MCF 10A (cell line): ENCODE measurements around the gene GIGYF1. TPM values are rescaled to one million over a fixed set of nuclear protein-coding genes. Genes with fewer than 3 reads are reported as not detected.
"Not testable (repeated sequence)": the region's sequence is repeated elsewhere in the genome, so short reads cannot be mapped to it uniquely, and the experiment has no call there.

Experiments
- BruUV-seq: library from RNA; stranded (reverse); fragments of 400-500 nt; replicated peaks from 2 replicates; lab custom pipeline; 2021; lab: Mats Ljungman, UMichigan
- CTCF ChIA-PET: fragments of 300-600 bp; sonication (Branson Sonifier 250); formaldehyde crosslinking; extraction: SDS; loops from one replicate; lab custom pipeline; 2021; ENCODE audit warnings: antibody characterized with exemption, inconsistent platforms; lab: Yijun Ruan, JAX
- POLR2A ChIA-PET: fragments of 300-600, 350-650 bp; sonication (Branson Sonifier 250); formaldehyde crosslinking; extraction: SDS; loops from one replicate; lab custom pipeline; 2020; ENCODE audit warnings: antibody characterized with exemption, inconsistent platforms; lab: Yijun Ruan, JAX
- DNase-seq: peaks from one replicate; pipeline ENCODE4 v3.0.0-alpha.2; 2018; ENCODE audit not compliant: unreplicated experiment
- H3K27ac Mint-ChIP-seq: one replicate; pipeline ENCODE4 v1.8.0; 2022; ENCODE audit warnings: mild to moderate bottlenecking, low read depth, mixed read lengths; ENCODE audit not compliant: unreplicated experiment
- H3K27me3 Mint-ChIP-seq: one replicate; pipeline ENCODE4 v1.8.0; 2022; ENCODE audit warnings: mixed read lengths; ENCODE audit not compliant: insufficient read depth, unreplicated experiment
- H3K36me3 Mint-ChIP-seq: one replicate; pipeline ENCODE4 v1.8.0; 2022; ENCODE audit warnings: mild to moderate bottlenecking, moderate library complexity, mixed read lengths; ENCODE audit not compliant: insufficient read depth, unreplicated experiment
- H3K4me1 Mint-ChIP-seq: one replicate; pipeline ENCODE4 v1.8.0; 2022; ENCODE audit warnings: mixed read lengths; ENCODE audit not compliant: insufficient read depth, unreplicated experiment
- H3K4me3 Mint-ChIP-seq: one replicate; pipeline ENCODE4 v1.8.0; 2022; ENCODE audit warnings: mild to moderate bottlenecking, moderate library complexity, mixed read lengths; ENCODE audit not compliant: unreplicated experiment
- H3K9me3 Mint-ChIP-seq: one replicate; pipeline ENCODE4 v1.8.0; 2022; ENCODE audit warnings: mixed read lengths; ENCODE audit not compliant: unreplicated experiment
- intact Hi-C: fragments of 100-400 bp; cut with micrococcal nuclease; formaldehyde crosslinking; loops from 2 replicates; pipeline ENCODE4 v1.14.1; 2022
- total RNA-seq: library from RNA; stranded (reverse); gene quantifications from 2 replicates; pipeline ENCODE4 v1.2.3, GENCODE V29; 2022
- TF ChIP-seq, protein P1 (sequence below): fragments of 200-600 bp; IDR thresholded peaks from one replicate; pipeline ENCODE4 v1.8.0; 2022; ENCODE audit warnings: antibody characterized with exemption, mild to moderate bottlenecking; ENCODE audit not compliant: unreplicated experiment

The GIGYF1 gene
- total RNA-seq, 1 experiment from 2014 or later = 40.1 TPM

DNA sequence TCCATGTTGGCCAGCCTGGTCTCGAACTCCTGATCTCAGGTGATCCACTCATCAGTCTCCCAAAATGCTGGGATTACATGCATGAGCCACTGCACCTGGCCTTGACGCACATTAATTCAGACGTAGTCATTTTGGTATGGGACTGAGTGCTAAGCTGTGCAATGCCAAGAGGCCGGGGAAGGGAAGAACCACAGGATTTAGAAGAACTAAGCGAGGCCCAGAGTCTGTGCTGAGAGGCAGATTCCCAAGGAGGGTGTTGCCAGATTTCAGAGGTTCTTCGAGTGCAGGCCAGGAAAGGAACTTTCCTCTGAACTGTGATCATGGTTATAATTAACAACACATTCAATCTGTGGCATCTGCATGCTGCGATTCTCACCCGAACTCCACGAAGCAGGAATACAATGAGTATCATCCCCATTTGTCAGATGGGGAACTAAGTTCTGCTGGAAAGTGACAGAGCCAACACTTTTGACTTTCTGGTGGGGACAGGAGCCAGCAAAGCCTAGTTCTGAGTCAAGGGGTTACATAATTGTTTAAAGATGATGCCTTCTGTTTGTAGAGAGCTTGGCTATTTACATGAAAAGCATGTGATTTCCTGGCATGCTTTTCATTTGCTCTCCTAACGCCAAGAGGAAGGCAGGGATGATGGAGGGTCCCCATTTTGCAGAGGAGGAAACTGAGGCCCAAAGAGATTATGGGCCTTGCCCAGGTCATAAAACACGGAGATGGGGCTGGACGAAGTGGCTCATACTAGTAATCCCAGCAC is 33.1 kb upstream of the GIGYF1 start:
- no peaks in the 10 kb centered on the region for H3K36me3 Mint-ChIP-seq
- no TSS peak for BruUV-seq

DNA sequence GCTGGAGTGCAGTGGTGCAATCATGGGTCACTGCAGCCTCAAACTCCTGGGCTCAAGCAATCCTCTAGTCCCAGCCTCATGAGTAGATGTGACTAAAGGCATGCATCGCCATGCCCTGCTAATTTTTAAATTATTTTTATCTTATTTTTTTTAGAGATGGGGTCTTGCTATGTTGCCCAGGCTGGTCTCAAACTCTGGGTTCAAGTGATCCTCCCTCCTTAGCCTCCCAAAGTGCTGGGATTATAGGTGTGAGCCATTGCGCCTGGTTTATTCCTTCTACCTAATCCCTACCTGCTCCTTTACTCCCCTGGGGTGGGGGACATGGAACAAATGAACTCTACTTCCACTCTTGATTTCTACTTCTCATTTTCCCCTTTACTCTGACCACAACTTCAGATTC is 30.3 kb upstream of the GIGYF1 start:
- not testable (repeated sequence) for H3K36me3 Mint-ChIP-seq, H3K9me3 Mint-ChIP-seq, DNase-seq, H3K4me3 Mint-ChIP-seq, BruUV-seq, H3K27ac Mint-ChIP-seq
- CTCF ChIA-PET = interaction anchor here (0.7 to 3.1 kb wide), 5 partner anchors 20 to 170 kb away, joined by 3 to 23 read pairs (median 11); partner anchors contain the start of genes POP7 and SLC12A9
- intact Hi-C loops = loop anchor here (10.0 kb wide), 1 partner anchor 330 kb away; no protein-coding TSS in a partner anchor
- POLR2A ChIA-PET = interaction anchor here (2.9 kb wide), 2 partner anchors 19 to 77 kb away, joined by 14 to 15 read pairs; partner anchors contain the start of gene POP7
- peaks cover 12% of the 10 kb centered on the region for H3K4me1 Mint-ChIP-seq
- peaks cover 25% of the 10 kb centered on the region for H3K27me3 Mint-ChIP-seq

More for the DNA sequence above, 33.1 kb upstream of the GIGYF1 start:
- ChIA-PET POLR2A (interaction anchor here (2.9 kb wide), 1 partner anchor 75 kb away, joined by 15 read pairs; no protein-coding TSS in a partner anchor), CTCF (interaction anchor here (0.7 to 2.7 kb wide), 6 partner anchors 12 to 246 kb away, joined by 3 to 23 read pairs (median 5); partner anchors contain the start of gene POP7)
- no peak for DNase-seq
- Mint-ChIP-seq H3K27me3 (no peaks in the 10 kb centered on the region), H3K9me3 (no peaks in the 10 kb centered on the region), H3K27ac (no peak overlapping the region), H3K4me1 (peaks cover 12% of the 10 kb centered on the region), H3K4me3 (no peak overlapping the region)
- TF ChIP-seq, protein P1, sequence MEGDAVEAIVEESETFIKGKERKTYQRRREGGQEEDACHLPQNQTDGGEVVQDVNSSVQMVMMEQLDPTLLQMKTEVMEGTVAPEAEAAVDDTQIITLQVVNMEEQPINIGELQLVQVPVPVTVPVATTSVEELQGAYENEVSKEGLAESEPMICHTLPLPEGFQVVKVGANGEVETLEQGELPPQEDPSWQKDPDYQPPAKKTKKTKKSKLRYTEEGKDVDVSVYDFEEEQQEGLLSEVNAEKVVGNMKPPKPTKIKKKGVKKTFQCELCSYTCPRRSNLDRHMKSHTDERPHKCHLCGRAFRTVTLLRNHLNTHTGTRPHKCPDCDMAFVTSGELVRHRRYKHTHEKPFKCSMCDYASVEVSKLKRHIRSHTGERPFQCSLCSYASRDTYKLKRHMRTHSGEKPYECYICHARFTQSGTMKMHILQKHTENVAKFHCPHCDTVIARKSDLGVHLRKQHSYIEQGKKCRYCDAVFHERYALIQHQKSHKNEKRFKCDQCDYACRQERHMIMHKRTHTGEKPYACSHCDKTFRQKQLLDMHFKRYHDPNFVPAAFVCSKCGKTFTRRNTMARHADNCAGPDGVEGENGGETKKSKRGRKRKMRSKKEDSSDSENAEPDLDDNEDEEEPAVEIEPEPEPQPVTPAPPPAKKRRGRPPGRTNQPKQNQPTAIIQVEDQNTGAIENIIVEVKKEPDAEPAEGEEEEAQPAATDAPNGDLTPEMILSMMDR = no peak
- intact Hi-C loops = loop anchor here (10.0 kb wide), 1 partner anchor 328 kb away; no protein-coding TSS in a partner anchor

DNA sequence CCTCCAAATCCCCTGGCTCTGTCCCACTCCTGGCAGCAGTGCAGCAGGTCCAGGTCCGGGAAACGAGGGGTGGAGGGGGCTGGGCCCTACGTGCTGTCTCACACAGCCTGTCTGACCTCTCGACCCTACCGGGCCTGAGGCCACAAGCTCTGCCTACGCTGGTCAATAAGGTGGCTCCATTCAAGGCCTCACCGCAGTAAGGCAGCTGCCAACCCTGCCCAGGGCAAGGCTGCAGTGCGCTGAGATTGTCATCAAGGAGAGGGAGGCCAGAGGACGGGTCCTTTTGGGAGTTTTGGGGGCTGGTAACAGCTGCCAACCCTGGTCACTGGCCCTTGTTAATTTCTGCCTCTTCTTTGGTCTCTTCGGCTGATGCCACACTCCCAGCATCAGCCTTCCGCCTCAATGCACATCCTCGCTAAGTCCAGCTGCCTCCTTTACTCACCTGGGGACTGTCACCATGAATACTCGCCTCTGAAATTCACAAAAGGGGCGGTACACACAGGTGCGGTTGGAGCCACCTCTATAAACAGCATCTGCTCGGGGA is 29.8 kb upstream of the GIGYF1 start:
- DNase-seq = no peak
- no peak overlapping the region for H3K4me3 Mint-ChIP-seq
- H3K36me3 Mint-ChIP-seq = no peaks in the 10 kb centered on the region
- ChIA-PET CTCF (interaction anchor here (0.6 to 3.1 kb wide), 5 partner anchors 17 to 155 kb away, joined by 3 to 19 read pairs (median 4); partner anchors contain the start of gene SLC12A9), POLR2A (interaction anchor here (2.9 kb wide), 1 partner anchor 19 kb away, joined by 14 read pairs; the partner anchor contains the start of gene POP7)
- H3K27me3 Mint-ChIP-seq = peaks cover 31% of the 10 kb centered on the region
- intact Hi-C loops = loop anchor here (10.0 kb wide), 1 partner anchor 331 kb away; no protein-coding TSS in a partner anchor
- BruUV-seq = no TSS peak
- H3K9me3 Mint-ChIP-seq = no peaks in the 10 kb centered on the region
- peaks cover 12% of the 10 kb centered on the region for H3K4me1 Mint-ChIP-seq
- H3K27ac Mint-ChIP-seq = no peak overlapping the region
- TF ChIP-seq, protein P1 = no peak

DNA sequence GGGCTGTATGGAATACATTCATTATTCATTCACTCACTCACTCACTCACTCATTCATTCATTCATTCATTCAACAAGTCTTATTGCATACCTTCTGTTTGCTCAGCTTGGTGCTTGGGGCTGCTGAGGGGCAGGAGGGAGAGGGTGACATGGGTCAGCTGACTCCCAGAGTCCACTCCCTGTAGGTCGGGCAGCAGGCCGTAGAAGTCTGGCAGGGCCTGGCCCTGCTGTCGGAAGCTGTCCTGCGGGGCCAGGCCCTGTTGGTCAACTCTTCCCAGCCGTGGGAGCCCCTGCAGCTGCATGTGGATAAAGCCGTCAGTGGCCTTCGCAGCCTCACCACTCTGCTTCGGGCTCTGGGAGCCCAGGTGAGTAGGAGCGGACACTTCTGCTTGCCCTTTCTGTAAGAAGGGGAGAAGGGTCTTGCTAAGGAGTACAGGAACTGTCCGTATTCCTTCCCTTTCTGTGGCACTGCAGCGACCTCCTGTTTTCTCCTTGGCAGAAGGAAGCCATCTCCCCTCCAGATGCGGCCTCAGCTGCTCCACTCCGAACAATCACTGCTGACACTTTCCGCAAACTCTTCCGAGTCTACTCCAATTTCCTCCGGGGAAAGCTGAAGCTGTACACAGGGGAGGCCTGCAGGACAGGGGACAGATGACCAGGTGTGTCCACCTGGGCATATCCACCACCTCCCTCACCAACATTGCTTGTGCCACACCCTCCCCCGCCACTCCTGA is 28.6 kb upstream of the GIGYF1 start:
- DNase-seq = no peak
- Mint-ChIP-seq H3K4me1 (peaks cover 12% of the 10 kb centered on the region), H3K27me3 (peaks cover 43% of the 10 kb centered on the region), H3K4me3 (no peak overlapping the region), H3K27ac (no peak overlapping the region), H3K36me3 (no peaks in the 10 kb centered on the region), H3K9me3 (no peaks in the 10 kb centered on the region)
- intact Hi-C loops = loop anchor here (10.0 kb wide), 1 partner anchor 332 kb away; no protein-coding TSS in a partner anchor
- BruUV-seq = no TSS peak
- TF ChIP-seq, protein P1 = no peak
- CTCF ChIA-PET = interaction anchor here (0.6 to 2.4 kb wide), 6 partner anchors 16 to 152 kb away, joined by 3 to 12 read pairs (median 3); partner anchors contain the start of gene SRRT
- POLR2A ChIA-PET = interaction anchor here (1.4 kb wide), 1 partner anchor 80 kb away, joined by 3 read pairs; no protein-coding TSS in a partner anchor
